ENCODE data around the gene H2BW2. TPM values are rescaled to one million over a fixed set of nuclear protein-coding genes. Genes with fewer than 3 reads are reported as not detected.
"Not testable (repeated sequence)": the region's sequence is repeated elsewhere in the genome, so short reads cannot be mapped to it uniquely, and the experiment has no call there.

Gene H2BW2
- total RNA-seq = not detected
- long read RNA-seq, donor 1 = 0 reads
- long read RNA-seq, donor 2 = 0 reads

GRCh38 chrX:104039689-104040505 lies at the start of gene H2BW2:
H2BW2 (plus strand) TSS chrX:104039956; CDS start chrX:104039995, 39 bp downstream.
- no peak for DNase-seq
- Histone ChIP-seq H3K9me3 (no peaks in the 10 kb centered on the region), H3K36me3 (ENCODE audit: low read depth) (no peaks in the 10 kb centered on the region), H3K4me1 (ENCODE audit: low read depth) (no peaks in the 10 kb centered on the region), H3K4me3 (no peak within 1 kb of the TSS)
- intact Hi-C loops (cut with DNase I, micrococcal nuclease) = no loop called here
- no peak for ATAC-seq
- no peak for TF ChIP-seq CTCF (IDR thresholded peaks at IDR 0.05)

GRCh38 chrX:103999234-103999633 lies 40.5 kb upstream of the H2BW2 start:
- intact Hi-C loops (cut with DNase I, micrococcal nuclease) = no loop called here

GRCh38 chrX:104008831-104009230 lies 30.9 kb upstream of the H2BW2 start:
- H3K4me3 ChIP-seq = no peak overlapping the region
- DNase-seq (no peak), ATAC-seq (no peak)
- no peaks in the 10 kb centered on the region for H3K9me3 ChIP-seq
- H3K4me1 ChIP-seq (ENCODE audit: low read depth) = no peaks in the 10 kb centered on the region
- TF ChIP-seq CTCF (IDR thresholded peaks at IDR 0.05) = no peak
- H3K36me3 ChIP-seq (ENCODE audit: low read depth) = no peaks in the 10 kb centered on the region
- intact Hi-C loops (cut with DNase I, micrococcal nuclease) = no loop called here

More at GRCh38 chrX:103999234-103999633, 40.5 kb upstream of the H2BW2 start:
- no peak for TF ChIP-seq CTCF (IDR thresholded peaks at IDR 0.05)
- DNase-seq (no peak), ATAC-seq (no peak)
- no peak overlapping the region for H3K4me3 ChIP-seq
- no peaks in the 10 kb centered on the region for H3K36me3 ChIP-seq (ENCODE audit: low read depth)
- no peaks in the 10 kb centered on the region for H3K9me3 ChIP-seq
- no peaks in the 10 kb centered on the region for H3K4me1 ChIP-seq (ENCODE audit: low read depth)

GRCh38 chrX:104013158-104013557 lies 26.6 kb upstream of the H2BW2 start:
- no peak overlapping the region for H3K4me3 ChIP-seq
- no peaks in the 10 kb centered on the region for H3K9me3 ChIP-seq
- no peaks in the 10 kb centered on the region for H3K4me1 ChIP-seq (ENCODE audit: low read depth)
- ATAC-seq = no peak
- DNase-seq = no peak
- intact Hi-C loops (cut with DNase I, micrococcal nuclease) = no loop called here
- no peaks in the 10 kb centered on the region for H3K36me3 ChIP-seq (ENCODE audit: low read depth)
- TF ChIP-seq CTCF (IDR thresholded peaks at IDR 0.05) = no peak

- ATAC-seq (no peak), DNase-seq (no peak)
- Histone ChIP-seq H3K36me3 (ENCODE audit: low read depth) (no peaks in the 10 kb centered on the region), H3K9me3 (no peaks in the 10 kb centered on the region), H3K4me3 (no peak within 1 kb of the TSS), H3K4me1 (ENCODE audit: low read depth) (no peaks in the 10 kb centered on the region)
- intact Hi-C loops (cut with DNase I, micrococcal nuclease) = no loop called here
- no peak for TF ChIP-seq CTCF (IDR thresholded peaks at IDR 0.05)
Measured at GRCh38 chrX:104013606-104014005, 26.1 kb upstream of the H2BW2 start, which contains the start of gene H2BW1. H2BW1 (minus strand) TSS chrX:104013708; CDS start chrX:104013576, 132 bp downstream.

- H3K9me3 ChIP-seq; DNase-seq; intact Hi-C loops (cut with DNase I, micrococcal nuclease); H3K36me3 ChIP-seq (ENCODE audit: low read depth); H3K4me1 ChIP-seq (ENCODE audit: low read depth); ATAC-seq; H3K4me3 ChIP-seq: not testable (repeated sequence)
Measured at GRCh38 chrX:104015576-104015975, 24.2 kb upstream of the H2BW2 start.
